Stimulated activated CD4-positive, alpha-beta T cell treated with anti-CD3 and anti-CD28 coated beads, Interleukin-4, amount 100 ng/mL, for 4 hours (primary cell): ENCODE measurements around the gene CAPS.

Experiments used
- DNase-seq, 2 experiments: peaks; one replicate each; pipeline ENCODE4 v3.0.0-alpha.2; 2020

The CAPS gene

DNA sequence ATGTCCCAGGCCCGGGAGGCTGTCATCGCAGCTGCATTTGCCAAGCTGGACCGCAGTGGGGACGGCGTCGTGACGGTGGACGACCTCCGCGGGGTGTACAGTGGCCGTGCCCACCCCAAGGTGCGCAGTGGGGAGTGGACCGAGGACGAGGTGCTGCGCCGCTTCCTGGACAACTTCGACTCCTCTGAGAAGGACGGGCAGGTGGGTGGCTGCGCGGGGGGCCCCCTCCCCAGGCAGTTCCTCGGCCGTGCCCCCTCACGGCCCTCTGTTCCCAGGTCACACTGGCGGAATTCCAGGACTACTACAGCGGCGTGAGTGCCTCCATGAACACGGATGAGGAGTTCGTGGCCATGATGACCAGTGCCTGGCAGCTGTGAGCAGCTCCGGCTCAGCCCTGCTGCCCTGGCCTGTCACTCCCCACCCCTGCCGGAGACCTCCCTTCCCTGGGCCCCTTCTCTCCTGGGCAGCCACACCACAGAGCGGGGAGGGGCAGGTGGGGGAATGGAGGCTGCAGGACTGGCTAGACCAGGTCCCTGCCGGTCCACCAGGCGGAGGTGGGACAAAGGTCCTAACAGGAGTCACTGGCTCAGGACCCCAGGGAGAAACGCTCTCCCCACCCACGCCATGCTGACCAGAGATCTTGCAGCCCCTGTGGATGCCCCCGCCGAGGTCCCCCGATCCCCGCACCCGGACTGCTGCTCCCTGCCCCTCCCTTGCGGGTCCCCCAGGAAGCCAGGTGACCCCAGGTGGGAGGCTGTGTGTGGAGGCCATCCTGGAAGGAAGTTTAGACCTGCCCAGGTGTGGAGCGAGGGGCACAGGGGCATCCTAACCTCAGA lies 1.1 kb downstream of the CAPS start:
- no peak for DNase-seq

- no peak for DNase-seq
Measured at GRCh38 chr19:5915782-5916165, 1.7 kb downstream of the CAPS start.

- DNase-seq = no peak
Measured at GRCh38 chr19:5916181-5916708, 2.2 kb downstream of the CAPS start.

- no peak for DNase-seq
Measured at GRCh38 chr19:5917431-5918107, 3.5 kb downstream of the CAPS start.

- no peak for DNase-seq
Measured at GRCh38 chr19:5918463-5919079, 4.5 kb downstream of the CAPS start.

DNA sequence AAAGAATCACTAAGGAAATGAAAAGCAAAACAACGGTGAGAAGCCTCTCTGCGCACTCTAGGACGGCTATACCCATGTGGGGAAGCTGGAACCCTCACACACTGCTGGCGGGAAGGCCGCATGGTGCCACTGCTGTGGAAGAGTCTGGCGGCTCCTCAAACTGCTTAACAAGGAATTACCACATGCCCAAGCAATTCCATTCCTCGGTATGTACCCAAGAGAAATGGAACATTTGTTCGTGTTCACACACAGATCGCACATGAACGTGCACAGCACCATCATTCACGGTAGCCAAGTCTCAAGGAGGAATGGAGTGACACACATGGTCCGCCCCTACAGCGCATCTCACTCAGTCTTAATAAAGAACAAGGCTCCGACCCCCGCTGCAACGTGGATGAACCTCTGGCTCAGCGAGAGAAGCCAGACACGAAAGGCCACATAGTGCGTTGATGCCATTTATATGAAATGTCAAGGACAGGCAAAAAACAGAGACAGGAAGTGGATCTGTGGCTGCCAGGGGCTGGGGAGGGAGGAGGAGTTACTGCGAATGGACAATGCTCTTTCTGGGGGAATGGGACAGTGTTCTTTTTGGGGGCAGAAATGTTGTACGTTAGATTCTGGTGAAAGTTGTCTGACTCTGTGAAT lies 7.6 kb downstream of the CAPS start:
- DNase-seq = no peak

GRCh38 chr19:5922161-5922545 lies 8.1 kb downstream of the CAPS start:
- DNase-seq = no peak

GRCh38 chr19:5923356-5923755 lies 9.3 kb downstream of the CAPS start:
- DNase-seq = no peak

GRCh38 chr19:5925830-5926427 lies 11.9 kb downstream of the CAPS start:
- no peak for DNase-seq

- no peak for DNase-seq
Measured at GRCh38 chr19:5926641-5927440, 12.8 kb downstream of the CAPS start.

DNA sequence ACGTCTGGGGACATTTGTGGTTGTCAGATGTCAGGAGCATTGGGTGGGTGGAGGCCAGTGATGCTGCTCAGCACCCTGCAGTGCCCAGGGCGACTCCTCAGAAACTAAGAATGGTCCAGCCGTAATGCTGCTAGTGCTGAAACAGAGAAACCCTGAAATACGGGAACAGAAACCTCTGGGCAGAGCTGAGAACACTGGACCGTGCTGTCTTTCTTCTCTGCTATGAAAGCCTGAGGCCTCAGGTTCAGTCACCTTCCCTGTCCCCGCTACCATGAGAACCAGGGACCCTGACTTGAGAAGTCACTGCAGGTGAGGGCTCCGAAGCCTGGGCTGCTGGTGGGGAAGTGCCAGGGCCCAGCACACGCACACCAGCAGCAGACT lies 13.4 kb downstream of the CAPS start:
- no peak for DNase-seq

- DNase-seq = no peak
Measured at GRCh38 chr19:5929179-5929578, 15.1 kb downstream of the CAPS start.

GRCh38 chr19:5929625-5930024 lies 15.6 kb downstream of the CAPS start:
- no peak for DNase-seq

- DNase-seq = no peak
Measured at GRCh38 chr19:5931251-5931650, 17.2 kb downstream of the CAPS start.

GRCh38 chr19:5932146-5932545 lies 18.1 kb downstream of the CAPS start:
- no peak for DNase-seq

GRCh38 chr19:5932609-5933262 lies 18.7 kb downstream of the CAPS start:
- DNase-seq = no peak

GRCh38 chr19:5933391-5934068 lies 19.5 kb downstream of the CAPS start:
- DNase-seq = no peak

DNA sequence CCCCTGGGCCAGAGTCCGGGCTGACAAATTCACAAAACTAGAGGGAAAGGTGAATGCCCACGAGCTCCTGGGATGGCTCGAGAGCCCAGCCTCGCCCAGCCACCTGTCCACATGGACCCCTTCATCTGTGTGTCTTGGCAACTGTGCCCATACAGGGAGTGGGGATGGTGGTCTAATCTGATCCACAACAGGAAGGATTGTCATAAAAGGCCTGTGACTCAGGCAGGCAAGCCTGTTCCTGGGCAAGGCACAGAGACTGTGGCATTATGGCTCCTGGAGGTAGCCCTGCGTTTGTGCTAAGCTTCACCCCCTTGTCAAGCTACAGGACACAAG lies 20.0 kb downstream of the CAPS start:
- no peak for DNase-seq

DNA sequence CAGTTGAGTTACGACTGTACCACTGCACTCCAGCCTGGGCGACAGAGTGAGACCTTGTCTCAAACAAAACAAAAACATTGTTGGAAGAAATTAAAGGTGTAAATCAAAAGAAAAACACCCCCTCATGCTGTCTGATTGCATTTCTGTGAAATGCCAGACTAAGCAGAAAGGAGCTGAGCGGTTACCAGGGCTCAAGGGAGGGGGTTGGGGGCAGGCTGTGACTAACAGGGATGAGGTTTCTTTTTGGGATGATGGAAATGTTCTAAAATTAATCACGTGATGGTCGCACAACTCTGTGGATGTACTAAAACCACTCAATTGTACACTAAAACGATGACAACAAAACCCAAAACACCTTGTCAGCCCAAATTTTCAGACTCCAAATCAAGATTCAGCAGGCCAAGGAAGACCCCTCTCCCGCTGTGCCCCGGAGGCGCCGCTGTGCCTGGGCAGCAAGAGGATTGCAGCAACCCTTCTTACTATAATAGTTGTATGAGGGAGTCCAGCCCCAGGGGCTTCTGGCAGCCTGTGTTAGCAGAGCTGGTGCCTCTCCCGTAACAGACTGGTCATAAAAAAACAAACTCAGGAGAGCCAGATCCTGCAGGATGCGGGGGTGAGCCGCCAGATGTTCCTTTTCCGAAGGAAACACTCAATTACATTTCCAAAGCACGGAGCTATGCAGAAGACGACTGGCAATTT lies 20.9 kb downstream of the CAPS start:
- DNase-seq = no peak
